Activated T-helper 17 cell treated with anti-CD3 and anti-CD28 coated beads, Interleukin-2, amount 50 U/mL, for 72 hours (primary cell): ENCODE results near the gene ZNF407. TPM values are rescaled to one million over a fixed set of nuclear protein-coding genes. Genes with fewer than 3 reads are reported as not detected.
"Not testable (repeated sequence)": the region's sequence is repeated elsewhere in the genome, so short reads cannot be mapped to it uniquely, and the experiment has no call there.

ENCODE experiments used
- ATAC-seq: fragments of 150-1000 bp; cut with Tn5 transposase; replicated peaks from 2 replicates; pipeline ENCODE4 v1.10.0; 2021; ENCODE audit warnings: mild to moderate bottlenecking, moderate library complexity
- H3K27ac Mint-ChIP-seq: one replicate; pipeline ENCODE4 v1.8.0; 2022; ENCODE audit warnings: mixed read lengths
- H3K27me3 Mint-ChIP-seq: one replicate; pipeline ENCODE4 v1.8.0; 2022; ENCODE audit warnings: mixed read lengths
- H3K36me3 Mint-ChIP-seq: one replicate; pipeline ENCODE4 v1.8.0; 2022; ENCODE audit warnings: low read depth, mild to moderate bottlenecking, mixed read lengths
- H3K4me1 Mint-ChIP-seq: one replicate; pipeline ENCODE4 v1.8.0; 2022; ENCODE audit warnings: mixed read lengths
- H3K4me3 Mint-ChIP-seq: one replicate; pipeline ENCODE4 v1.8.0; 2022; ENCODE audit warnings: mild to moderate bottlenecking, mixed read lengths
- H3K9me3 Mint-ChIP-seq: one replicate; pipeline ENCODE4 v1.8.0; 2022; ENCODE audit warnings: mixed read lengths
- total RNA-seq, 2 donors: library from RNA; stranded (reverse); gene quantifications; one replicate each; pipeline ENCODE4 v1.2.3, GENCODE V29; 2022

ZNF407 gene, protein sequence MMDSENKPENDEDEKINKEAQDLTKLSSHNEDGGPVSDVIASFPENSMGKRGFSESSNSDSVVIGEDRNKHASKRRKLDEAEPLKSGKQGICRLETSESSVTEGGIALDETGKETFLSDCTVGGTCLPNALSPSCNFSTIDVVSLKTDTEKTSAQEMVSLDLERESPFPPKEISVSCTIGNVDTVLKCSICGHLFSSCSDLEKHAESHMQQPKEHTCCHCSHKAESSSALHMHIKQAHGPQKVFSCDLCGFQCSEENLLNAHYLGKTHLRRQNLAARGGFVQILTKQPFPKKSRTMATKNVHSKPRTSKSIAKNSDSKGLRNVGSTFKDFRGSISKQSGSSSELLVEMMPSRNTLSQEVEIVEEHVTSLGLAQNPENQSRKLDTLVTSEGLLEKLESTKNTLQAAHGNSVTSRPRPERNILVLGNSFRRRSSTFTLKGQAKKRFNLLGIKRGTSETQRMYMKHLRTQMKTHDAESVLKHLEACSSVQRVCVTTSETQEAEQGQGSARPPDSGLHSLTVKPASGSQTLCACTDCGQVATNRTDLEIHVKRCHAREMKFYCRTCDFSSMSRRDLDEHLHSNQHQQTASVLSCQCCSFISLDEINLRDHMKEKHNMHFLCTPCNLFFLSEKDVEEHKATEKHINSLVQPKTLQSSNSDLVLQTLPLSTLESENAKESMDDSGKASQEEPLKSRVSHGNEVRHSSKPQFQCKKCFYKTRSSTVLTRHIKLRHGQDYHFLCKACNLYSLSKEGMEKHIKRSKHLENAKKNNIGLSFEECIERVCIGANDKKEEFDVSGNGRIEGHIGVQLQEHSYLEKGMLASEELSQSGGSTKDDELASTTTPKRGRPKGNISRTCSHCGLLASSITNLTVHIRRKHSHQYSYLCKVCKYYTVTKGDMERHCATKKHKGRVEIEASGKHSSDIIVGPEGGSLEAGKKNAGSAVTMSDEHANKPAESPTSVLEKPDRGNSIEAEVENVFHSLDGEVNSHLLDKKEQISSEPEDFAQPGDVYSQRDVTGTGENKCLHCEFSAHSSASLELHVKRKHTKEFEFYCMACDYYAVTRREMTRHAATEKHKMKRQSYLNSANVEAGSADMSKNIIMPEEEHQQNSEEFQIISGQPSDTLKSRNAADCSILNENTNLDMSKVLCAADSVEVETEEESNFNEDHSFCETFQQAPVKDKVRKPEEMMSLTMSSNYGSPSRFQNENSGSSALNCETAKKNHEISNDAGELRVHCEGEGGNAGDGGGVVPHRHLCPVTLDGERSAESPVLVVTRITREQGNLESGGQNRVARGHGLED (N-terminal part only)
- 10 to 100 TPM; 17.9 to 22.5 TPM for total RNA-seq

- ATAC-seq = peak; percentile 83
- H3K36me3 Mint-ChIP-seq = peaks cover 46% of the 10 kb centered on the region
- H3K27ac Mint-ChIP-seq = peak within 1 kb of the TSS; percentile 96
- peaks cover 32% of the 10 kb centered on the region for H3K4me1 Mint-ChIP-seq
- H3K4me3 Mint-ChIP-seq = peak within 1 kb of the TSS; percentile 96
- no peaks in the 10 kb centered on the region for H3K9me3 Mint-ChIP-seq
- H3K27me3 Mint-ChIP-seq = no peaks in the 10 kb centered on the region
Observed at GRCh38 chr18:74597662-74598349, at the start of gene ZNF407. TSS of gene ZNF407 (plus strand) at chr18:74597870. CDS start at chr18:74631020, 33,150 bp downstream.

- no peak for ATAC-seq
- H3K36me3 Mint-ChIP-seq = no peaks in the 10 kb centered on the region
- peaks cover 10% of the 10 kb centered on the region for H3K27me3 Mint-ChIP-seq
- H3K9me3 Mint-ChIP-seq = no peaks in the 10 kb centered on the region
- H3K27ac Mint-ChIP-seq = no peak overlapping the region
- H3K4me3 Mint-ChIP-seq = no peak overlapping the region
- no peaks in the 10 kb centered on the region for H3K4me1 Mint-ChIP-seq
Observed at GRCh38 chr18:74549591-74550104, 48.0 kb upstream of the ZNF407 start.

- ATAC-seq = no peak
- no peaks in the 10 kb centered on the region for H3K36me3 Mint-ChIP-seq
- no peak overlapping the region for H3K27ac Mint-ChIP-seq
- H3K4me3 Mint-ChIP-seq = no peak overlapping the region
- H3K4me1 Mint-ChIP-seq = no peaks in the 10 kb centered on the region
- peaks cover 8% of the 10 kb centered on the region for H3K27me3 Mint-ChIP-seq
- no peaks in the 10 kb centered on the region for H3K9me3 Mint-ChIP-seq
Observed at GRCh38 chr18:74550886-74551285, 46.8 kb upstream of the ZNF407 start.

DNA sequence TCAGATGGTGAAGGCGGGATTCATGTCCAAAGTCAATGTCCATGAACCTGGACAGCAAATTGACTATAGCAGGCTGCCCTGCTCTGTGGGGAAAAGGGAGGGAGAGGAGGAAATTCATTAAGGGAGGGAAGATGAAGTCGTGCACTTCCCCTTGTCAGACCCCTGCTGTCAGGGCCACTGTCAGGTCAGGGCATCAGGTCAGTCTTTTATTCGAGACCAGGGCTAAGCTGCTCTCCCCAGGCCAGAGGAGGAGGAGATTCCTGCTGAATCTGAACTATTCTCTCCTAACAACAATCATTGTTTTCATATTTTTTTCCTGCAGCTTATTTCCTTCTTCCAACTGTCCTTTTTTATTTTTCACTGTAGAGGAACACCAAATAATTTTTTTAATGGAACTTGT, 46.2 kb upstream of the ZNF407 start:
- ATAC-seq = no peak
- no peaks in the 10 kb centered on the region for H3K9me3 Mint-ChIP-seq
- no peaks in the 10 kb centered on the region for H3K4me1 Mint-ChIP-seq
- H3K36me3 Mint-ChIP-seq = no peaks in the 10 kb centered on the region
- H3K27me3 Mint-ChIP-seq = peaks cover 8% of the 10 kb centered on the region
- H3K27ac Mint-ChIP-seq = no peak overlapping the region
- no peak overlapping the region for H3K4me3 Mint-ChIP-seq

GRCh38 chr18:74551936-74552555, 45.6 kb upstream of the ZNF407 start:
- peak; percentile 97 for ATAC-seq
- H3K27me3 Mint-ChIP-seq = peaks cover 8% of the 10 kb centered on the region
- no peak overlapping the region for H3K4me3 Mint-ChIP-seq
- H3K9me3 Mint-ChIP-seq = no peaks in the 10 kb centered on the region
- no peak overlapping the region for H3K27ac Mint-ChIP-seq
- H3K4me1 Mint-ChIP-seq = no peaks in the 10 kb centered on the region
- no peaks in the 10 kb centered on the region for H3K36me3 Mint-ChIP-seq

GRCh38 chr18:74556126-74556525, 41.5 kb upstream of the ZNF407 start:
- Mint-ChIP-seq H3K4me1 (no peaks in the 10 kb centered on the region), H3K27ac (no peak overlapping the region), H3K4me3 (no peak overlapping the region), H3K9me3 (no peaks in the 10 kb centered on the region), H3K36me3 (no peaks in the 10 kb centered on the region), H3K27me3 (peaks cover 13% of the 10 kb centered on the region)
- no peak for ATAC-seq

DNA sequence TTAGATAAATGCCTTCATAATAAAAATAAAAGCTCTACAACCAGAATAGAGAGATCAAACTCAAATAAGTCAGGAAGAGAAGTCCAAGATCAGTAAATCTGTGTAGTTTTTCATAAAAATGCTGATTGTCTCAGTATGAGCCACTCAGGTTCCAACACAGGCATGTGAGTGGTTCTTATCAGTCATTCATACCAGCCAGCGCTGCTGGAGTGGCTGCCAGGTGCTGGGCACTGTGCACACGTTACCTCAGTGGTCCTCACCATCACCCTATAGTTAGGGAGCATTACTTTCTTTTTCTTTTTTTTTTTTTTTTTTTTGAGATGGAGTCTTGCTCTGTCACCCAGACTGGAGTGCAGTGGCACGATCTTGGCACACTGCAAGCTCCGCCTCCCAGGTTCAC, 39.6 kb upstream of the ZNF407 start:
- Mint-ChIP-seq H3K27ac (no peak overlapping the region), H3K4me1 (no peaks in the 10 kb centered on the region)

GRCh38 chr18:74562131-74562730, 35.4 kb upstream of the ZNF407 start:
- no peaks in the 10 kb centered on the region for H3K36me3 Mint-ChIP-seq
- ATAC-seq = no peak
- no peaks in the 10 kb centered on the region for H3K4me1 Mint-ChIP-seq
- no peaks in the 10 kb centered on the region for H3K9me3 Mint-ChIP-seq
- no peak overlapping the region for H3K27ac Mint-ChIP-seq
- peaks cover 5% of the 10 kb centered on the region for H3K27me3 Mint-ChIP-seq
- no peak overlapping the region for H3K4me3 Mint-ChIP-seq

More for the DNA sequence above, 39.6 kb upstream of the ZNF407 start:
- Mint-ChIP-seq H3K36me3 (no peaks in the 10 kb centered on the region), H3K4me3 (no peak overlapping the region), H3K27me3 (peaks cover 13% of the 10 kb centered on the region), H3K9me3 (no peaks in the 10 kb centered on the region)
- ATAC-seq = no peak

DNA sequence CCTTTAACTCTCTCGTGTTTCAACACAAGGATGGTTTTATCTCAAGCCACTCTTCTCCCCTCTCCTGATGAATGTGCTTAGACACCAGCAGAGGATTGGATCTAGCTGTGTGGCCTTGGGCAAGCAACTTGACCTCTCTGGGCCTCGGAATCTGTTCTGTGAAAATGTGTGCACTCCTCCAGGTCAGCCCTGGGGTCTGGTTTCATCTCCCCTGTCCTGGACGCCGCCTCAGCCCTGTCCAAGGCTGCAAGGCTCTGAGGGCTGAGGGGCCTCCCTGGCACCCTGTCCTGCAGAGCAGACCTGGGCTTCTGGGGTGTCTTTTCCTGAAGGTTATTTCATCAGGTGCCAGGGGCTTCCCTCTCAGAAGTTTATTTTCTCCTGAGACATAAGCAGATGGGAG, 34.9 kb upstream of the ZNF407 start:
- no peak for ATAC-seq
- H3K4me1 Mint-ChIP-seq = no peaks in the 10 kb centered on the region
- H3K27me3 Mint-ChIP-seq = peaks cover 3% of the 10 kb centered on the region
- H3K4me3 Mint-ChIP-seq = no peak overlapping the region
- H3K36me3 Mint-ChIP-seq = no peaks in the 10 kb centered on the region
- no peaks in the 10 kb centered on the region for H3K9me3 Mint-ChIP-seq
- H3K27ac Mint-ChIP-seq = no peak overlapping the region

DNA sequence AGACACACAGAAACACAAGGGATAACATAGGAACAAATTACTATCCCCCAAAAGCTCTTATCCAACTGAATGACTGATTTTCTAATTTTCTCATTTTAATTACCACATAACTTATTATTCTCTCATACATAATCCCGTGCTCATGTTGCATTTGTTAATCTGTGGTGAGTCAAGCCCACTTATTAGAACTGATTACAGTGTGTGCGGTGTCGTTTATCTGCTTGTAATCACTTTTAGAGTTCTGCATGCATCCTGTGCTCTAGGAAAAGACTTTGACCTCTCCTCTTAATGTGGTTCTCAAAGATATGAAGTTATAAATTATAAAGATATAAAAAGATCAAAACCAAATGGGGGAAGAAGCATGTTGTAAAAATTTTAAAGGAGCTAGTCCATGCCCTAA, 33.7 kb upstream of the ZNF407 start:
- Mint-ChIP-seq H3K36me3 (no peaks in the 10 kb centered on the region), H3K4me1 (no peaks in the 10 kb centered on the region), H3K27me3 (peaks cover 10% of the 10 kb centered on the region), H3K9me3 (no peaks in the 10 kb centered on the region), H3K4me3 (no peak overlapping the region), H3K27ac (no peak overlapping the region)
- no peak for ATAC-seq

- ATAC-seq = not testable (repeated sequence)
Observed at GRCh38 chr18:74565164-74565563, 32.5 kb upstream of the ZNF407 start.

DNA sequence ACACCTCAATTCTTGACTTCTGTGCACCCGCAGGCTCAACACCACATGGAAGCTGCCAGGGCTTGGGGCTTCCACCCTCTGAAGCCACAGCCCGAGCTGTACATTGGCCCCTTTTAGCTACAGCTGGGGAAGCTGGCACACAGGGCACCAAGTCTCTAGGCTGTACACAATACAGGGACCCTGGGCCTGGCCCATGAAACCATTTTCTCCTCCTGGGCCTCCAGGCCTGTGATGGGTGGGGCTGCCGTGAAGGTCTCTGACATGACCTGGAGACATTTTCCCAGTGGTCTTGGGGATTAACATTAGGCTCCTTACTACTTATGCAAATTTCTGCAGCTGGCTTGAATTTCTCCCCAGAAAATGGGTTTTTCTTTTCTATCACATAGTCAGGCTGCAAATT, 31.7 kb upstream of the ZNF407 start:
- not testable (repeated sequence) for H3K27ac Mint-ChIP-seq, ATAC-seq, H3K9me3 Mint-ChIP-seq, H3K4me3 Mint-ChIP-seq, H3K4me1 Mint-ChIP-seq, H3K36me3 Mint-ChIP-seq
- peaks cover 14% of the 10 kb centered on the region for H3K27me3 Mint-ChIP-seq

More at GRCh38 chr18:74565164-74565563, 32.5 kb upstream of the ZNF407 start:
- not testable (repeated sequence) for H3K4me1 Mint-ChIP-seq, H3K27ac Mint-ChIP-seq, H3K36me3 Mint-ChIP-seq, H3K4me3 Mint-ChIP-seq, H3K9me3 Mint-ChIP-seq
- peaks cover 14% of the 10 kb centered on the region for H3K27me3 Mint-ChIP-seq

- no peak for ATAC-seq
- no peaks in the 10 kb centered on the region for H3K9me3 Mint-ChIP-seq
- H3K27ac Mint-ChIP-seq = no peak overlapping the region
- H3K27me3 Mint-ChIP-seq = peaks cover 14% of the 10 kb centered on the region
- H3K4me3 Mint-ChIP-seq = no peak overlapping the region
- H3K4me1 Mint-ChIP-seq = no peaks in the 10 kb centered on the region
- no peaks in the 10 kb centered on the region for H3K36me3 Mint-ChIP-seq
Observed at GRCh38 chr18:74567822-74568221, 29.8 kb upstream of the ZNF407 start.
